ENCODE results near the gene ARHGAP6. TPM values are rescaled to one million over a fixed set of nuclear protein-coding genes. Genes with fewer than 3 reads are reported as not detected.

Gene ARHGAP6
- total RNA-seq, 6 experiments from 2014 or later = 0.38 to 1.2 (median 0.78) TPM

DNA sequence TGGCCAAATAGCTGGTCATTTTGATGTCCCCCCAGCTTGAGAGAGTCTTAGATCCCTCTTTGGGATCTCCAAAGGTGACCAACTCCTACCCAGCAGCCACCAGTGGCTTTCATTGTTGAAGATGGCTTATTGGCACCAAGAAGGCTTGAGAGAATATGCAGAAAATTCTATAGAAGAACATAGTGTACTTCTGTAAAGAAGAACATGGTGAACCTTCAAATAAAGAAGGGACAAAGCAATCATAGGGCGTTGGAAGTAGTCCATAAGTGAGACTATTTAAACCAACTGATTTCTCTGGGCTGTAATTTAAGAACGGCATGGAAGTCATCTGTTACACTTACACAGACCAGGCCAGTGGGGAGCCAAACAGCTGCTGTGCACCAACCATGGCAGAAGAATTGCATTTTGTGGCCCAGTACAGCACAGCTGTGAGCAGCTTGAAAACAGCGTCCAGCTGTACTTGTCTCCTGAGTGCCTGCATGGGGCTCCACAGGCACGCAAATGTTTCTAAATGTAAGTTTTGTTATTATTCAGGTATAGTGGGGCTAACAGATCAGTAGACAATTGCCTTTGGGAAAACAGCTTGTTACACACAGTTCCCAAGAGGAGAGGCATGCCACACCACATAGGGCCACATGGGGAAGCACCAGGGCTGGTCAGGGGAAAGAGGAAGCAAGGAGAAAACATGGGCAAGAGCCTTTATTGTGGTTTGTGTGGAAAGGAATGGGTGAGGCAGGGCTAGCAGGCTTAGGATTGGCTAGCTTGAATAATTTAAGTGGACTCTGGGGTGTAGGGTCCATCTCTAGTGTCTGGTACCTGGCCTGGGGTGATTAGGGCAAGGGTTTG, 125.0 kb downstream of the ARHGAP6 start:
- H3K27ac ChIP-seq = no peak overlapping the region
- WGBS (ENCODE audit: insufficient coverage, low coverage, low lambda C conversion rate, missing lambda C conversion rate) = 75% methylated on average over 3 of the region's 4 CpGs
- no peaks in the 10 kb centered on the region for H3K4me1 ChIP-seq
- H3K4me3 ChIP-seq = no peak overlapping the region
- no peaks in the 10 kb centered on the region for H3K27me3 ChIP-seq
- ATAC-seq (no peak), DNase-seq (no peak)
- no peaks in the 10 kb centered on the region for H3K9me3 ChIP-seq
- TF ChIP-seq, protein P1, sequence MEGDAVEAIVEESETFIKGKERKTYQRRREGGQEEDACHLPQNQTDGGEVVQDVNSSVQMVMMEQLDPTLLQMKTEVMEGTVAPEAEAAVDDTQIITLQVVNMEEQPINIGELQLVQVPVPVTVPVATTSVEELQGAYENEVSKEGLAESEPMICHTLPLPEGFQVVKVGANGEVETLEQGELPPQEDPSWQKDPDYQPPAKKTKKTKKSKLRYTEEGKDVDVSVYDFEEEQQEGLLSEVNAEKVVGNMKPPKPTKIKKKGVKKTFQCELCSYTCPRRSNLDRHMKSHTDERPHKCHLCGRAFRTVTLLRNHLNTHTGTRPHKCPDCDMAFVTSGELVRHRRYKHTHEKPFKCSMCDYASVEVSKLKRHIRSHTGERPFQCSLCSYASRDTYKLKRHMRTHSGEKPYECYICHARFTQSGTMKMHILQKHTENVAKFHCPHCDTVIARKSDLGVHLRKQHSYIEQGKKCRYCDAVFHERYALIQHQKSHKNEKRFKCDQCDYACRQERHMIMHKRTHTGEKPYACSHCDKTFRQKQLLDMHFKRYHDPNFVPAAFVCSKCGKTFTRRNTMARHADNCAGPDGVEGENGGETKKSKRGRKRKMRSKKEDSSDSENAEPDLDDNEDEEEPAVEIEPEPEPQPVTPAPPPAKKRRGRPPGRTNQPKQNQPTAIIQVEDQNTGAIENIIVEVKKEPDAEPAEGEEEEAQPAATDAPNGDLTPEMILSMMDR (IDR thresholded peaks at IDR 0.05) = no peak
- no peak for TF ChIP-seq POLR2A (IDR thresholded peaks at IDR 0.05)
- H3K36me3 ChIP-seq = no peaks in the 10 kb centered on the region
- intact Hi-C loops (cut with DNase I) = no loop called here

DNA sequence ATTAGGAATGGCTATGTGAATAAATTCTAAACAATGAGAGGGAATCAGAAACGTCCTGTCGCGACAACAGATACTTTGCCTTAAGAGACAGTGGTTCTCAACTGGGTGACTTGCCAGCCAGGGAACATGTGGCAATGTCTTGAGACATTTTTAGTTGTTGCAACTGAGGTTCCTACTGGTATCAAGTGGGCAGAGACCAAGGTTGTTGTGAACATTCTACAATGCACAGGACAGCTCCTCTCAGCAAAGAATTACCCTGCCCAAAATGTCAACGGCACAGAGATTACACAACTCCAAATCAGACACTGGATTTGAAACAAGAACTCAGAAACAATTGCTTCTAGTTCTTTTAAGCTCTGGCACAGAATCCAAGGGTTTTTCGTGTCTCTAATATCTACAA, 128.6 kb downstream of the ARHGAP6 start:
- no peaks in the 10 kb centered on the region for H3K27me3 ChIP-seq
- no peak for TF ChIP-seq POLR2A (IDR thresholded peaks at IDR 0.05)
- TF ChIP-seq, protein P1 (IDR thresholded peaks at IDR 0.05) = no peak
- no peaks in the 10 kb centered on the region for H3K36me3 ChIP-seq
- WGBS (ENCODE audit: insufficient coverage, low coverage, low lambda C conversion rate, missing lambda C conversion rate) = 26% methylated on average over 5 of the region's 5 CpGs
- no peaks in the 10 kb centered on the region for H3K4me1 ChIP-seq
- DNase-seq (no peak), ATAC-seq (no peak)
- H3K4me3 ChIP-seq = no peak overlapping the region
- intact Hi-C loops (cut with DNase I) = no loop called here
- no peak overlapping the region for H3K27ac ChIP-seq
- no peaks in the 10 kb centered on the region for H3K9me3 ChIP-seq

DNA sequence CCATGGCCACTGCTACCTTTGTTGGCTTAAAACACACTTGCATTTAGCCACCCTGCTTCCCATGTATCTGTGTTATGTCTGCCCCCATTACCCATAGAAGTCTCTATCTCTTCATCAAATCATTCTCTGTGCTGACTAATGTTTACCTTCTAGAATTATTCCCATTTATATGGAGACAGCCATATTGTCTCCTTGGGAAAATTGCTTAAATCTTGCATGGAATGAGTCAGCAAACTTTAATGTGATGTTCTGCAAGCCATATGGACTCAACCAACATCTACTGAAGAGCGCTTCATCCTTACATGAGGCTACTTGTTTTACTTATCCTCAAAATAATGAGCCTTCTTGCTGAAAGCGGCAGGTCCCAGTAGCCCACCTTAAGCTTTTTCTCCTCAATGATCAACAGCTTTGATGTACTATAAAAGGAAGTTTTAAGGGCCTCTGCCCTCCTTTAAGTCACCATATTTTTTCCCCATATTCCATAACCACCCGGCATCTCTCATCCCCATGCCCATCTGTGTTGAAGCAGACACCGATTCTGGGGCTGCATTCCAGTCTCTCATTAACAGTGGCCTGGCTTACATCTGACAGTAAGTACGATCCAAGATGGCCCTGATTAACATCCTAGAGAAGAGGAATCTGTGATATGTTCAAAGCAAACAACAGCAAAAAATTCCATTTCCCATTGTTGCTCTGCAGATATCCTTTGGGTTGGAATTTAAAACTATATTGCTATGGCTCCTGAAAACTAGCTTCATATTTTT, 130.4 kb downstream of the ARHGAP6 start:
- Histone ChIP-seq H3K27me3 (no peaks in the 10 kb centered on the region), H3K27ac (no peak overlapping the region), H3K36me3 (no peaks in the 10 kb centered on the region), H3K9me3 (no peaks in the 10 kb centered on the region), H3K4me3 (no peak overlapping the region), H3K4me1 (no peaks in the 10 kb centered on the region)
- no peak for ATAC-seq
- intact Hi-C loops (cut with DNase I) = no loop called here
- no peak for TF ChIP-seq POLR2A (IDR thresholded peaks at IDR 0.05)
- TF ChIP-seq, protein P1 (IDR thresholded peaks at IDR 0.05) = no peak
- WGBS (ENCODE audit: insufficient coverage, low coverage, low lambda C conversion rate, missing lambda C conversion rate) = 70% methylated on average over 5 of the region's 5 CpGs
- DNase-seq = no peak

DNA sequence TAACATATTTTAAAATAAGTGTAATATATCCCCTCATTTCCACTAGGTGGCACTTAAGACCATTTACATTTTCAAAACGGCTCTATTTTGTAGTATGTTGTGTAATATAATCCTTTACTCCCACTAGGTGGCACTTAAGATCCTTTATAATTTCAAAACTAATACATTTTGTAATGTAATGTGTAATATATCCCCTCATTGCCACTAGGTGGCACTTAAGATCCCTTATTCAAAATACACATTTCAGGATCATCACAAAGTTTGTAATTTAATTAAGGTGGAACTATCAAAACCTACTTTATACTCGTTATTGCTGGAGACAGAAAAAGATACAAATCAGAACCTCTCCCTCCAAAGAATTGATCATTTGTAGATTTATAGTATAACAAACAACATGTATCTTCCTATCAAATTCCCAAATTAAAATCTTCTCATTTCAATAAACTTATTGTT, 132.5 kb downstream of the ARHGAP6 start:
- Histone ChIP-seq H3K4me1 (no peaks in the 10 kb centered on the region), H3K36me3 (no peaks in the 10 kb centered on the region), H3K4me3 (no peak overlapping the region), H3K27me3 (no peaks in the 10 kb centered on the region), H3K27ac (no peak overlapping the region), H3K9me3 (no peaks in the 10 kb centered on the region)
- no peak for TF ChIP-seq POLR2A (IDR thresholded peaks at IDR 0.05)
- TF ChIP-seq, protein P1 (IDR thresholded peaks at IDR 0.05) = peak; percentile 94 to 98 (median 97)
- no peak for DNase-seq
- peak; percentile 97 to 100 (median 98) for ATAC-seq
- 2% methylated on average over 2 of the region's 2 CpGs for WGBS (ENCODE audit: insufficient coverage, low coverage, low lambda C conversion rate, missing lambda C conversion rate)
- intact Hi-C loops (cut with DNase I) = no loop called here
